HT1080 (cell line): ENCODE data around the gene GPC1. TPM values are rescaled to one million over a fixed set of nuclear protein-coding genes. Genes with fewer than 3 reads are reported as not detected.
"Not testable (repeated sequence)": the region's sequence is repeated elsewhere in the genome, so short reads cannot be mapped to it uniquely, and the experiment has no call there.

Experiments used
- DNase-seq: peaks from one replicate; pipeline ENCODE4 v3.0.0-alpha.2; 2015; ENCODE audit warnings: low read depth
- total RNA-seq: library from RNA; depleted of rRNA; stranded (reverse); fragments of >200 nt; shearing (Covaris generic); gene quantifications from 2 replicates; pipeline ENCODE4 v1.2.3, GENCODE V29; 2014

Gene GPC1
- total RNA-seq, 1 experiment from 2014 or later: 54.4 TPM

DNA sequence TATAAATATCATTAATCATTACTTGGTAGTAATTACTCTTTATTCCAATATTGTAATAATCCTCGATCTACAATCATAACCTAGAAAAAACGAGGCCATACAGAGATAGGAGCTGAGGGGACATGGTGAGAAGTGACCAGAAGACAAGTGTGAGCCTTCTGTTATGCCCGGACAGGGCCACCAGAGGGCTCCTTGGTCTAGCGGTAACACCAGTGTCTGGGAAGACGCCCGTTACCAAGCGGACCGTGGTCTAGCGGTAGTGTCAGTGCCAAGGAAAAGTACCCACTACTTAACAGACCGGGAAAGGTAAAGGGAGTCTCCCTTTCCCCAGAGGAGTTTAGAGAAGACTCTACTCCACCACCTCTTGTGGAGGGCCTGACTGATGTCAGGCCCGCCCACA is 59.5 kb downstream of the GPC1 start:
- not testable (repeated sequence) for DNase-seq

DNA sequence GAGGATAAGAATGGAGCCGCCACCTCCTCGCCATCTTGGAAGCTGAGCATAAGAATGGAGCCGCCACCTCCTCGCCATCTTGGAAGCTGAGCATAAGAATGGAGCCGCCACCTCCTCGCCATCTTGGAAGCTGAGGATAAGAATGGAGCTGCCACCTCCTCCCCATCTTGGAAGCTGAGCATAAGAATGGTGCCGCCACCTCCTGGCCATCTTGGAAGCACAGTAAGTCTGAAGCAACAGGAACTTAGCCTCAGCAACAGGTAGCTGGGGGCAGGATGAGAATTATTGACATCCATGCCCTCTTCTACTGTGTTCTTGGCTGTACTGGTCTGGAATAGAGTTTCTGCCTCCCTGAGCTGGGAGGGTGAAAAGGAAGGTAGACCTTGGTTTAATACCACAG is 61.6 kb downstream of the GPC1 start:
- peak; percentile 17 for DNase-seq

- no peak for DNase-seq
Measured at GRCh38 chr2:240498171-240498957, 62.9 kb downstream of the GPC1 start.

- DNase-seq: no peak
Measured at GRCh38 chr2:240498958-240499260, 63.4 kb downstream of the GPC1 start.

DNA sequence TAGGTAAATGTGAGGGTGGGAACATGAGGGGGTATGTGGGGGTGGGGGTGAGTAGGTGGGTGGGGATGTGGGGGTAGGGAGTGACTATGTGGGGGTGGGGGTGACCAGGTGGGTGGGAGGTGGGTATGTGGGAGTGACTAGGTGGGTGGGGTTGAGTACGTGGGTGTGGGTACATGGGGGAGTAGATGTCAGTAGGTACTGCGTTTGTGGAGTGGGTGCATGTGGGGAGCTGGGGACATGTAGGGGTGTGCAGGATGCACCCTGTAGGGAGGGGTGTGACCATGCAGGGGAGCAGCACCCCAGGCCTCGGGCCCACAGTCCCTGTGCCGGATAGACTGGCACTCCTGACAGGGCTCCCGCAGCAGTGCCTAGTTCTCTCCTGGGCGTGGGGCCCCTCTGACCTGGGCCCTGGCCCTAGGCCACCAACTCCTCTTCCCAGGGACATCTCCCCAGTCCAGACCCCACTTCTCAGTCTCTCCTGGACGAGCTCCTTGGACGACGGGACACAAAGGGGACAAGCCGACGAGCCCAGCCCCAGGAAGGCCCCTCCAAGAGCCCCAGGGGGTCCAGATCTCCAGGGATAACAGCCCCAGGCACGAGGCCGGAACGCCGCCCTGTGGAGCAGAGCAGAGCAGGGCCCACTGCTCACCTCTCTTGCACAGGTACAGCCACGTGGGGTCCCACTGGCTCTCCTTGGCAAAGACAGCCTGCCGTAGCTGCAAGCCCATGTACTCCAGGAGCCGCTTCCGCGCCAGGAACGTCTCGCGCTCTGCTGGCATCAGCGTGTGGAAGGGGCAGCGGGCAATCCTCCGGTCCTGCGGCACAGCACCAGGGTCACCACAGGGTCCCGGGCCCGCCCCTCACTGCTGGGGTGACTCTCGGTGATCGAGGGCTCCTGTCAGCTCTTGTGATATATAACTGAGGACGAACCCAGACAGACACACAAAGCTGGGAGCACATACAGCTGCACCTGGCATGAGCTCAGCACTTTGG is 64.1 kb downstream of the GPC1 start:
- no peak for DNase-seq

GRCh38 chr2:240500561-240501423 is 65.3 kb downstream of the GPC1 start:
- DNase-seq: no peak

- no peak for DNase-seq
Measured at GRCh38 chr2:240501531-240501991, 66.1 kb downstream of the GPC1 start.

DNA sequence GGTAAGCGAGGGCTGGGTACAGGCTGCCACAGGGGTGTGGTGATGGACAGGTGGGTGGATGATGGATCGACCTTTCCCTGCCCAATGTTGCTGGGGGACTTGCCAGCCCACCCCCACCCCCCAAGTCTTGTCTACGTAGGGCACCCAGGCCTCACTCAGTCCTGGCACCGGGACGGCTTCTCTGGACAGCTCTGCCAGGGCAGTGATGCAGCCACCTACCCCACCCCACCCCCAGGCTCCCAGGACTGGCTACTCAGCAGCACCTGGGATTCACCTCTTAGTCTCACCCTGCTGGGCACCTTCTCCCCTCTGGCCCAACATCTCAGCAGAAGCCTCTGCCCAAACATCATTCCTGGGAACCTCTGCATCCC is 66.6 kb downstream of the GPC1 start:
- DNase-seq: no peak

- no peak for DNase-seq
Measured at GRCh38 chr2:240502430-240503121, 67.1 kb downstream of the GPC1 start.

- no peak for DNase-seq
Measured at GRCh38 chr2:240503375-240503774, 67.9 kb downstream of the GPC1 start.

GRCh38 chr2:240503848-240504247 is 68.4 kb downstream of the GPC1 start:
- DNase-seq: no peak

GRCh38 chr2:240505910-240506309 is 70.4 kb downstream of the GPC1 start:
- no peak for DNase-seq

- DNase-seq: no peak
Measured at GRCh38 chr2:240506406-240507059, 71.1 kb downstream of the GPC1 start.

GRCh38 chr2:240507060-240507777 is 71.8 kb downstream of the GPC1 start:
- DNase-seq: no peak

DNA sequence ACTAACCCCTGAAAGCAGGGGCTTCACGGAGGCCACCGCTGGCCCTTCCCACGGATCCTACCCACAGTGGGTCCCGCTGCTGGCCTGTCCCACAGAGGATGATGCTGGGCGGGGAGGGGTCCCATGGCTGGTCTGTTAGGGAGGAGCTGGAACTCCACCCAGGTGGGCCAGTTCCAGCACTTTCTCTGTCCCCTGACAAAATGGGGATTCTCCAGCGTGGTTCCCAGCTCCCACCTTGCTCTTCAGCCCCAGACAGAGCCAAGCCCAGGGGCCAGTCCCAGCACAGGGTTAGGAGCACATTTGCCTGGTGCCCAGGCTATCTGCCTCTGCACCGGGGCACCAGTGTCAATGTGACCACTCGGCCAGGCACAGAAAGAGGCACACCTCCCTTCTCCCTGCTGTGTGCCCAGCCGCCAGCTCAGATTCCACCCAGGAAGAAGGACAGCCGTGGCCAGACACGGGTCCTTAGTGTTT is 72.4 kb downstream of the GPC1 start:
- no peak for DNase-seq

- no peak for DNase-seq
Measured at GRCh38 chr2:240508832-240509545, 73.5 kb downstream of the GPC1 start.

DNA sequence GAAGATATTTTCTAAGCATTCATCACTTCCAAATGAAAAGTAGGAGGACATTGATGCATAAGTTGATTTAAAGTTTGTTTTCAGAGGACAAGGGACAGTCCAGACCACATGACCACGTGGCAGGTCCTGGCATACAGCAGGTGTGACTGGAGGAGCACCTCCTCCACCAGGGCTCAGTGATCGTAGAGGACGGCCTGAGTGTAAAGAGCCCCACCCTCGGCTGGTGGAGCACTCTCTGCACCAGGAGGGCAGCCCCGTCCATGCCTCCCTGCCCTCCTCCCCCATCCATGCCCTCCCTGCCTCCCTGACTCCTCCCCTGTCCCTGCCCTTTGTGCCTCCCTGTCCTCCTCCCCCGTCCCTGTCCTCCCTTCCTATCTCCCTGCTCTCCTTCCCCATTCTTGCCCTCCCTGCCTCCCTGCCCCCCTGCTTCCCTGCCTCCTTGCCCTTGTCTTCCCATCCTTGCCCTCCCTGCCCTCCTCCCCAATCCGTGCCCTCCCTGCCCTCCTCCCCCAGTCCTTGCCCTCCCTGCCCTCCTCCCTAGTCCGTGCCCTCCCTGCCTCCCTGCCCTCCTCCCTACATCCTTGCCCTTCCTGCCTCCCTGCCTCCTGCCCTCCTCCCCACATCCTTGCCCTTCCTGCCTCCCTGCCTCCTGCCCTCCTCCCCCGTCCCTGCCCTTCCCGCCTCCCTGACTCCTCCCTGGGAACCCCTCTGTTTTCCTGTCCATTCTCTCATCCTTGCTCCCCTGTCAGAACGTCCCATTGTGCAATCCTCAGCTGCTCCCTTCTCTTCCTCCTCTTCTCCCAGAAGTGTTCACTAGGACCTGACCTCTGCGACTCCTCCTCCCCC is 74.4 kb downstream of the GPC1 start:
- DNase-seq: no peak
